Prostate gland (tissue), 2 donors: ENCODE results near the gene GKN2. TPM values are rescaled to one million over a fixed set of nuclear protein-coding genes. Genes with fewer than 3 reads are reported as not detected.

Source experiments
- DNase-seq: peaks from one replicate; pipeline ENCODE4 v3.0.0-alpha.2; 2019; ENCODE audit warnings: low spot score
- H3K27ac ChIP-seq, 2 donors: fragments of 200-600 bp; sonication (generic); 2 replicates each; pipeline ENCODE4 v1.5.1; 2017 to 2019
- H3K27me3 ChIP-seq: fragments of 200-600 bp; sonication (generic); replicated peaks from 2 replicates; pipeline ENCODE4 v1.5.1; 2019; ENCODE audit not compliant: insufficient read depth
- H3K36me3 ChIP-seq, 2 donors: fragments of 200-600 bp; sonication (generic); 1 replicate in 1 of 2; 2 replicates in 1 of 2; pipeline versions ENCODE4 v1.5.1 to v1.8.1; 2017 to 2019
- H3K4me1 ChIP-seq: fragments of 200-600 bp; sonication (generic); replicated peaks from 2 replicates; pipeline ENCODE4 v1.5.1; 2019
- H3K4me3 ChIP-seq, 2 donors: fragments of 200-600 bp; sonication (generic); 2 replicates each; pipeline ENCODE4 v1.5.1; 2017 to 2019
- H3K9me3 ChIP-seq: fragments of 200-600 bp; sonication (generic); 2 replicates; pipeline ENCODE4 v1.5.1; 2017
- CTCF ChIP-seq, 4 experiments: fragments of 200-600 bp in 2 of 4; fragments of 450-650 bp in 2 of 4; sonication (generic) in 2 of 4; IDR thresholded peaks; 1 replicate in 3 of 4; 2 replicates in 1 of 4; pipeline ENCODE4 v1.5.1; 2016 to 2019; ENCODE audit warnings: antibody characterized with exemption in 4 of 4, mild to moderate bottlenecking in 2 of 4, moderate library complexity in 2 of 4
- POLR2A ChIP-seq: fragments of 450-650 bp; IDR thresholded peaks from one replicate; pipeline ENCODE4 v1.6.1; 2016; ENCODE audit warnings: antibody characterized with exemption, mild to moderate bottlenecking
- POLR2AphosphoS5 ChIP-seq: sonication (generic); formaldehyde crosslinking; IDR thresholded peaks from one replicate; pipeline ENCODE4 v1.6.1; 2017; ENCODE audit warnings: antibody characterized with exemption
- WGBS: methylation state at CpG from one replicate; pipeline ENCODE4 v1.1.5; 2018; 5-methylcytosine and 5-hydroxymethylcytosine counted together
- intact Hi-C: fragments of 100-400 bp; cut with DNase I; formaldehyde crosslinking; loops from one replicate; pipeline ENCODE4 v1.14.2; 2022
- total RNA-seq, 2 donors: library from RNA; depleted of rRNA; stranded (reverse); fragments of >200 nt; gene quantifications; one replicate each; pipeline ENCODE4 v1.1.0, GENCODE V29; 2016

The GKN2 gene
- total RNA-seq, 2 donors from 2014 or later = not detected

- Histone ChIP-seq H3K4me3 (no peak overlapping the region), H3K36me3 (no peaks in the 10 kb centered on the region), H3K27me3 (no peaks in the 10 kb centered on the region), H3K9me3 (no peaks in the 10 kb centered on the region), H3K4me1 (no peaks in the 10 kb centered on the region), H3K27ac (no peak overlapping the region)
- WGBS = 71% methylated on average over 7 of the region's 7 CpGs
- DNase-seq = no peak
- intact Hi-C loops = no loop called here
- TF ChIP-seq CTCF (IDR thresholded peaks at IDR 0.05) (no peak), POLR2A (no peak), POLR2AphosphoS5 (no peak)
Measured at GRCh38 chr2:68993660-68994059, 41.0 kb upstream of the GKN2 start.

GRCh38 chr2:68992933-68993332 lies 40.2 kb upstream of the GKN2 start:
- no peaks in the 10 kb centered on the region for H3K36me3 ChIP-seq
- no peak for TF ChIP-seq POLR2A
- no peak for TF ChIP-seq CTCF (IDR thresholded peaks at IDR 0.05)
- TF ChIP-seq POLR2AphosphoS5 = no peak
- 89% methylated on average over 3 of the region's 3 CpGs for WGBS

GRCh38 chr2:68992341-68992740 lies 39.6 kb upstream of the GKN2 start:
- no peaks in the 10 kb centered on the region for H3K4me1 ChIP-seq
- intact Hi-C loops = no loop called here
- no peak for DNase-seq
- no peaks in the 10 kb centered on the region for H3K27me3 ChIP-seq
- no peaks in the 10 kb centered on the region for H3K36me3 ChIP-seq
- WGBS = 77% methylated on average over 5 of the region's 5 CpGs
- H3K27ac ChIP-seq = no peak overlapping the region
- H3K9me3 ChIP-seq = no peaks in the 10 kb centered on the region
- no peak for TF ChIP-seq POLR2AphosphoS5
- TF ChIP-seq POLR2A = no peak
- no peak for TF ChIP-seq CTCF (IDR thresholded peaks at IDR 0.05)
- H3K4me3 ChIP-seq = no peak overlapping the region

More at GRCh38 chr2:68992933-68993332, 40.2 kb upstream of the GKN2 start:
- Histone ChIP-seq H3K4me1 (no peaks in the 10 kb centered on the region), H3K4me3 (no peak overlapping the region), H3K27ac (no peak overlapping the region), H3K9me3 (no peaks in the 10 kb centered on the region), H3K27me3 (no peaks in the 10 kb centered on the region)
- DNase-seq = no peak
- intact Hi-C loops = no loop called here

GRCh38 chr2:68989035-68989434 lies 36.3 kb upstream of the GKN2 start:
- no peak overlapping the region for H3K27ac ChIP-seq
- no peaks in the 10 kb centered on the region for H3K36me3 ChIP-seq
- intact Hi-C loops = no loop called here
- no peak overlapping the region for H3K4me3 ChIP-seq
- no peaks in the 10 kb centered on the region for H3K4me1 ChIP-seq
- H3K27me3 ChIP-seq = no peaks in the 10 kb centered on the region
- DNase-seq = no peak
- WGBS = 59% methylated on average over 5 of the region's 5 CpGs
- H3K9me3 ChIP-seq = no peaks in the 10 kb centered on the region
- TF ChIP-seq POLR2AphosphoS5 (no peak), CTCF (IDR thresholded peaks at IDR 0.05) (no peak), POLR2A (no peak)

GRCh38 chr2:68987021-68987503 lies 34.4 kb upstream of the GKN2 start:
- intact Hi-C loops = no loop called here
- no peak for TF ChIP-seq CTCF (IDR thresholded peaks at IDR 0.05)
- no peak for TF ChIP-seq POLR2A
- TF ChIP-seq POLR2AphosphoS5 = no peak

More at GRCh38 chr2:68987021-68987503, 34.4 kb upstream of the GKN2 start:
- Histone ChIP-seq H3K4me1 (no peaks in the 10 kb centered on the region), H3K27ac (no peak overlapping the region), H3K27me3 (no peaks in the 10 kb centered on the region), H3K9me3 (no peaks in the 10 kb centered on the region), H3K36me3 (no peaks in the 10 kb centered on the region), H3K4me3 (no peak overlapping the region)
- DNase-seq = no peak
- 90% methylated on average over 5 of the region's 5 CpGs for WGBS
